Activated T-helper 17 cell treated with anti-CD3 and anti-CD28 coated beads, Interleukin-2, amount 50 U/mL, for 72 hours (primary cell): ENCODE results near the gene CLPTM1. TPM values are rescaled to one million over a fixed set of nuclear protein-coding genes. Genes with fewer than 3 reads are reported as not detected.
"Not testable (repeated sequence)": the region's sequence is repeated elsewhere in the genome, so short reads cannot be mapped to it uniquely, and the experiment has no call there.

Source experiments
- ATAC-seq: fragments of 150-1000 bp; cut with Tn5 transposase; replicated peaks from 2 replicates; pipeline ENCODE4 v1.10.0; 2021; ENCODE audit warnings: mild to moderate bottlenecking, moderate library complexity
- H3K27ac Mint-ChIP-seq: one replicate; pipeline ENCODE4 v1.8.0; 2022; ENCODE audit warnings: mixed read lengths
- H3K27me3 Mint-ChIP-seq: one replicate; pipeline ENCODE4 v1.8.0; 2022; ENCODE audit warnings: mixed read lengths
- H3K36me3 Mint-ChIP-seq: one replicate; pipeline ENCODE4 v1.8.0; 2022; ENCODE audit warnings: low read depth, mild to moderate bottlenecking, mixed read lengths
- H3K4me1 Mint-ChIP-seq: one replicate; pipeline ENCODE4 v1.8.0; 2022; ENCODE audit warnings: mixed read lengths
- H3K4me3 Mint-ChIP-seq: one replicate; pipeline ENCODE4 v1.8.0; 2022; ENCODE audit warnings: mild to moderate bottlenecking, mixed read lengths
- H3K9me3 Mint-ChIP-seq: one replicate; pipeline ENCODE4 v1.8.0; 2022; ENCODE audit warnings: mixed read lengths
- total RNA-seq, 2 donors: library from RNA; stranded (reverse); gene quantifications; one replicate each; pipeline ENCODE4 v1.2.3, GENCODE V29; 2022

The CLPTM1 gene
- total RNA-seq, 2 donors from 2014 or later = 60.2 to 80.5 TPM

GRCh38 chr19:44975444-44975843 is 20.3 kb downstream of the CLPTM1 start:
- no peak for ATAC-seq
- no peaks in the 10 kb centered on the region for H3K9me3 Mint-ChIP-seq
- no peaks in the 10 kb centered on the region for H3K4me1 Mint-ChIP-seq
- H3K36me3 Mint-ChIP-seq = peaks cover 78% of the 10 kb centered on the region
- no peak overlapping the region for H3K27ac Mint-ChIP-seq
- H3K27me3 Mint-ChIP-seq = no peaks in the 10 kb centered on the region
- no peak overlapping the region for H3K4me3 Mint-ChIP-seq

- H3K4me3 Mint-ChIP-seq = no peak overlapping the region
- H3K27me3 Mint-ChIP-seq = no peaks in the 10 kb centered on the region
- no peaks in the 10 kb centered on the region for H3K4me1 Mint-ChIP-seq
- H3K9me3 Mint-ChIP-seq = no peaks in the 10 kb centered on the region
- ATAC-seq = no peak
- no peak overlapping the region for H3K27ac Mint-ChIP-seq
- H3K36me3 Mint-ChIP-seq = peaks cover 75% of the 10 kb centered on the region
Measured at GRCh38 chr19:44984005-44984404, 28.8 kb downstream of the CLPTM1 start.

DNA sequence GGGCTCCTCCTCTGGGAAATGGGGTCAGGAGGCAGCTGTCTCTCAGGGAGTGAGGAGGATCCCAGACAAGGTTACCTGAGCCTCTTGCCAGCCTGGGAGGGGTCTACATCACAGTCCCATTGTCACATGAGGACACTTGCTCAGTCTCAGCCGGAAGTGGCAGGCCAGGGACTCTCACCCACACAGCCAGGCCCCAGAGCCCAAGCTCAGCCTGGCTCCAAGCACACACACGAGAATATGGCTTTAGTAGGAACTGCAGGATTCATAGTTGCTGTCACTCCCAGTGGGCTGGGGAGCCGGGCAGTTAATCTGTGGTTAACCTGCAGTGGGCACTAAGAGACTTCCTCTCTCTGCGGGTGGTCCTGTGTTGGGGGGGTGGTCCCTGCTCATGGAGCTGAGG is 30.3 kb downstream of the CLPTM1 start:
- no peak for ATAC-seq
- no peaks in the 10 kb centered on the region for H3K4me1 Mint-ChIP-seq
- H3K9me3 Mint-ChIP-seq = no peaks in the 10 kb centered on the region
- no peak overlapping the region for H3K27ac Mint-ChIP-seq
- H3K36me3 Mint-ChIP-seq = peaks cover 66% of the 10 kb centered on the region
- H3K27me3 Mint-ChIP-seq = no peaks in the 10 kb centered on the region
- H3K4me3 Mint-ChIP-seq = no peak overlapping the region

- peaks cover 69% of the 10 kb centered on the region for H3K36me3 Mint-ChIP-seq
- no peak overlapping the region for H3K27ac Mint-ChIP-seq
- no peaks in the 10 kb centered on the region for H3K27me3 Mint-ChIP-seq
- no peak for ATAC-seq
- no peak overlapping the region for H3K4me3 Mint-ChIP-seq
- no peaks in the 10 kb centered on the region for H3K9me3 Mint-ChIP-seq
- no peaks in the 10 kb centered on the region for H3K4me1 Mint-ChIP-seq
Measured at GRCh38 chr19:44986389-44986788, 31.2 kb downstream of the CLPTM1 start.

GRCh38 chr19:44987148-44987675 is 32.0 kb downstream of the CLPTM1 start:
- H3K27ac Mint-ChIP-seq = no peak overlapping the region
- ATAC-seq = no peak
- no peaks in the 10 kb centered on the region for H3K9me3 Mint-ChIP-seq
- H3K4me3 Mint-ChIP-seq = no peak overlapping the region
- no peaks in the 10 kb centered on the region for H3K27me3 Mint-ChIP-seq
- H3K36me3 Mint-ChIP-seq = peaks cover 71% of the 10 kb centered on the region
- no peaks in the 10 kb centered on the region for H3K4me1 Mint-ChIP-seq

- Mint-ChIP-seq H3K27ac (no peak overlapping the region), H3K36me3 (peaks cover 63% of the 10 kb centered on the region), H3K4me3 (no peak overlapping the region), H3K4me1 (no peaks in the 10 kb centered on the region), H3K27me3 (no peaks in the 10 kb centered on the region), H3K9me3 (no peaks in the 10 kb centered on the region)
- no peak for ATAC-seq
Measured at GRCh38 chr19:44988273-44988672, 33.1 kb downstream of the CLPTM1 start.

DNA sequence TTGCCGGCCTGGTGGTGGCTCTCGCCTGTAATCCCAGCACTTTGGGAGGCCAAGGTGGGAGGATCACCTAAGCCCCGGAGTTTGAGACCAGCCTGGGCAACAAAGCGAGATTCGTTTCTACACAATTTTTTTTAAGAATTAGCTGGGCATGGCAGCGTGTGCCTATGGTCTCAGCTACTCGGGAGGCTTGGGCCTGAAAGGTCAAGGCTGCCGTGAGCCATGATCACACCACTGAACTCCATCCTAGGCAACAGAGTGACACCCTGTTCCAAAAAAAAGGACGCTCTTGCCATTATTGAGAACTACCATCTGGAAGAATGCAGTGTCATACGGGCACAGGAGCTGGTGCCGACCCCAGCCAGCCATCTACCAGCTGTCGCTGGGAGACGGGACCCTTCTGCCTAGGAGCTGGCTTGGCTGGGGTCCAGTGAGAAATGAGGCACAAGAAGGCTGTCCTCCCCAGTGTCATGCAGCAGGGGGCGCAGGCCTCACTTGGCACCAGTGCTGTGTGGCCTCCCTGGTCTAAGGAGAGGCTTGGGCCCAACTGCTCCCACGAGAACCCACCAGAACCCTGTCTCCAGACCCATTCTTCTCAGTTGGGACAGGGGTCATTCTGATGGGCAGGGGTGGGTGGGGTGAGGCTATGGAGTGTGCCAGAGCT is 33.8 kb downstream of the CLPTM1 start:
- Mint-ChIP-seq H3K4me3 (no peak overlapping the region), H3K4me1 (no peaks in the 10 kb centered on the region), H3K27ac (no peak overlapping the region)

DNA sequence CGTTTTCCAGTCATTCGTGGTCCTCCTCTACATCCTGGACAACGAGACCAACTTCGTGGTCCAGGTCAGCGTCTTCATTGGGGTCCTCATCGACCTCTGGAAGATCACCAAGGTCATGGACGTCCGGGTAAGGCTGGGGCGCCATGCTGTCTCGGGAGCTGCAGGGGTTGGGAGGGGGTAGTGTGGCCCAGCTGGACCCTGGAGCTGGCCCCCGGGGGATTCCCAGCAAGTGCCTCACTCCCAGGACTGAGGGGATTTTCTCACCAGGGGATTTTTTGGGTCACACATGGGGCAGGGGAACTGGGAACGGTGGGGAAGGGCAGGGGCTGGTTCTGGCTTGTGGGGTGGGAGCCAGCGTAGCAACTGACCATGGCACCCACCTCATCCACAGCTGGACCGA is 35.3 kb downstream of the CLPTM1 start:
- no peaks in the 10 kb centered on the region for H3K9me3 Mint-ChIP-seq
- no peak for ATAC-seq

More for the DNA sequence above, 33.8 kb downstream of the CLPTM1 start:
- peak; percentile 78 for ATAC-seq
- Mint-ChIP-seq H3K36me3 (peaks cover 62% of the 10 kb centered on the region), H3K27me3 (no peaks in the 10 kb centered on the region), H3K9me3 (no peaks in the 10 kb centered on the region)

GRCh38 chr19:44990966-44991365 is 35.8 kb downstream of the CLPTM1 start:
- Mint-ChIP-seq H3K4me1 (no peaks in the 10 kb centered on the region), H3K27ac (no peak overlapping the region), H3K27me3 (no peaks in the 10 kb centered on the region), H3K36me3 (peaks cover 42% of the 10 kb centered on the region), H3K9me3 (no peaks in the 10 kb centered on the region), H3K4me3 (no peak overlapping the region)
- no peak for ATAC-seq

More for the DNA sequence above, 35.3 kb downstream of the CLPTM1 start:
- Mint-ChIP-seq H3K4me3 (no peak overlapping the region), H3K27ac (no peak overlapping the region), H3K4me1 (no peaks in the 10 kb centered on the region), H3K27me3 (no peaks in the 10 kb centered on the region), H3K36me3 (peaks cover 48% of the 10 kb centered on the region)

GRCh38 chr19:44992336-44993163 is 37.4 kb downstream of the CLPTM1 start:
- Mint-ChIP-seq H3K36me3 (peaks cover 28% of the 10 kb centered on the region), H3K4me3 (no peak overlapping the region), H3K27me3 (no peaks in the 10 kb centered on the region), H3K4me1 (no peaks in the 10 kb centered on the region), H3K9me3 (no peaks in the 10 kb centered on the region), H3K27ac (no peak overlapping the region)
- no peak for ATAC-seq

GRCh38 chr19:44993526-44993925 is 38.3 kb downstream of the CLPTM1 start:
- no peak for ATAC-seq
- Mint-ChIP-seq H3K4me1 (no peaks in the 10 kb centered on the region), H3K36me3 (peaks cover 22% of the 10 kb centered on the region), H3K4me3 (no peak overlapping the region), H3K9me3 (no peaks in the 10 kb centered on the region), H3K27ac (no peak overlapping the region), H3K27me3 (no peaks in the 10 kb centered on the region)

DNA sequence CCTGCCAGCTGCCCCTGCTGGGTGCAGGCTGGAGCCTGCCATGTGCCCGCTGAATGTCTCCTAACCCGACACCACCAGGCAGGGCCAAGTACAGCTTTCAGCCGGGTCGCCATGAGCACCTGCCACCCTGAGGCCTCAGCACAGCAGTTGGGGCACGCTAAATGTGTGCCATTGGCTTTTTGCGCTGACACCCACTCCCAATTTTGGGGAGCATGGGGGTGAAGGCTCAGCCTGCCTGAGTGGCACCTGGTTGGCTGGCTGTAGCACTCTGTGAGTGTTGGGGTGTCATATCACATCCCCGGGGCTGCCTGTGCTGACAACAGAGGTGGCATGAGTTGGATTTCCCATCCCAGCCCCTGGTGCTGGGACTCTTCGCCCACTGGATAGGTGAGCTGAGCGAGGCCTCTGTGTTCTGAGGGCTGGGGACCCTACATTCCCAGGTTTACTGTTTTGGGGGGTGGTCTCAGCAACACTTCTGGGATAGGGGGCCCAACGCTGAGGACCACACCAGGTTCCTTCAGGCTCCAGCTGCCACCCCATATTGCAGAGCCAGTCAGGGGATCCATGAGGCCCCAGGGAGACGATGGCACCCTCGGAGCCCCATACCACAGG is 38.9 kb downstream of the CLPTM1 start:
- H3K27me3 Mint-ChIP-seq = no peaks in the 10 kb centered on the region
- no peaks in the 10 kb centered on the region for H3K4me1 Mint-ChIP-seq
- H3K36me3 Mint-ChIP-seq = peaks cover 17% of the 10 kb centered on the region
- no peak overlapping the region for H3K27ac Mint-ChIP-seq
- no peak overlapping the region for H3K4me3 Mint-ChIP-seq
- no peak for ATAC-seq
- H3K9me3 Mint-ChIP-seq = no peaks in the 10 kb centered on the region

DNA sequence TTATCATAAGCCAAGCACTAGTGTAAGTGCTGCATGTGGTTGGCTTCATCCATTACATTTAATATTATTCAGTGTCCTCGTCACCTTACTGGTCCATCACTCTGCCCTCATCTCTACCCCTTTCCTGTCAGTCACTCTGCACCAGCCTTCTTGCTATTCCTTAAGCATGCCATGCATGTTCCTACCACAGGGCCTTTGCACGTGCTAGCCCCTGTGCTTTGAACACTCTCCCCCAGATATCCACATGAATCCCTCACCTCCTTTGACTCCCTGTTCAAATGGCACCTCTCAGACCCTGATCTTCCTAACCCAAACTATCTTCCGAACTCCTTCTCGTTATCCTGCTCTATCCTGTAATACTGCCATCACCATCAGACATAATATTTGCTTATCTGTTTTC is 42.8 kb downstream of the CLPTM1 start:
- no peaks in the 10 kb centered on the region for H3K27me3 Mint-ChIP-seq
- no peaks in the 10 kb centered on the region for H3K9me3 Mint-ChIP-seq
- peaks cover 6% of the 10 kb centered on the region for H3K4me1 Mint-ChIP-seq
- peak overlapping the region; percentile 0 for H3K27ac Mint-ChIP-seq
- ATAC-seq = no peak
- no peak overlapping the region for H3K4me3 Mint-ChIP-seq
- H3K36me3 Mint-ChIP-seq = peaks cover 16% of the 10 kb centered on the region

- ATAC-seq, H3K27me3 Mint-ChIP-seq: not testable (repeated sequence)
- peak overlapping the region; percentile 50 for H3K27ac Mint-ChIP-seq
Measured at GRCh38 chr19:44999131-44999925, 44.1 kb downstream of the CLPTM1 start.

More at GRCh38 chr19:44999131-44999925, 44.1 kb downstream of the CLPTM1 start:
- Mint-ChIP-seq H3K36me3 (peaks cover 26% of the 10 kb centered on the region), H3K4me3 (peak overlapping the region; percentile 92)
- not testable (repeated sequence) for H3K9me3 Mint-ChIP-seq, H3K4me1 Mint-ChIP-seq
